ENCODE measurements around the gene TTC5. TPM values are rescaled to one million over a fixed set of nuclear protein-coding genes. Genes with fewer than 3 reads are reported as not detected.

The TTC5 gene
- total RNA-seq, 1 experiment from 2014 or later, result 20.6 TPM

DNA sequence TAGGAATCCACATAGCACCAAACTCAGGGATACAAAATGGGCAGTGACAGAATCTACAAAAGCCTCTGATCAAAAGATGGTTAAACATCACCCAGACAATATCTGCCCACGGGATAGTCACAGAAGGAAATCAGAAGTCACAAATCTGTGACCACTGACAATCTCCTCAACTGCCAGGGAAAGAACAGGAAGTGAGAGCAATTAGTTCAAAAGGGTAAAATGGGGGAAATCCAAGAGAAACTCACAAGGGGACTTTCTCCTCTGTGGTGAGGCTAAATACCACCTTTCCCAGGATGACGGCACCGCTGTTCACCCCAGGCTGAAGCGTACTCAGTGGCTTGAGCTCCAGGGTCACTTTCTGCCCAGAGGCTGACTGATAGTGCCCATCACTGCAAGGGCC lies 10.7 kb downstream of the TTC5 start:
- no peaks in the 10 kb centered on the region for H3K9me3 ChIP-seq (ENCODE audit: control insufficient read depth, low read depth, low read length)
- no peak overlapping the region for H4K8ac ChIP-seq (replicated peaks; ENCODE audit: insufficient read length, low read depth, low read length)
- peaks cover 18 to 54% (median 52%) of the 10 kb centered on the region in 3 experiments for H3K36me3 Mint-ChIP-seq (ENCODE audit: insufficient read depth in 1 of 3, low read depth in 3 of 3)
- H2AFZ ChIP-seq (ENCODE audit: low read length), result no peak overlapping the region
- H3K23ac ChIP-seq (ENCODE audit: insufficient read length, low read depth, low read length), result no peak overlapping the region
- no peak overlapping the region for H2BK12ac ChIP-seq (ENCODE audit: insufficient read length, low read depth, low read length)
- no peak overlapping the region for H3K4me2 ChIP-seq (ENCODE audit: insufficient read depth, insufficient read length, low read length)
- H3K27me3 ChIP-seq (ENCODE audit: insufficient read depth, low read length), result no peaks in the 10 kb centered on the region
- no peak overlapping the region for H3K18ac ChIP-seq (ENCODE audit: insufficient read length, low read depth, low read length)
- no peaks in the 10 kb centered on the region for H3K79me1 ChIP-seq (ENCODE audit: insufficient read depth, low read depth, low read length, poor library complexity, severe bottlenecking)
- WGBS (ENCODE audit: extremely low coverage, insufficient read length, low lambda C conversion rate), result no CpG with 5 or more reads among the region's 4 CpGs
- H3K4ac ChIP-seq (ENCODE audit: low read depth, low read length), result no peak overlapping the region
- no peak overlapping the region for H3K4me3 Mint-ChIP-seq
- no peak overlapping the region for H3T11ph ChIP-seq (ENCODE audit: low read length)
- no peak overlapping the region for H3K27ac ChIP-seq (ENCODE audit: insufficient read length, low read depth, low read length)
- no peak overlapping the region for H3K27ac Mint-ChIP-seq
- H3K9me3 Mint-ChIP-seq, result no peaks in the 10 kb centered on the region
- H3K4me1 Mint-ChIP-seq, result no peaks in the 10 kb centered on the region
- DNase-seq, result no peak
- no peak overlapping the region for H3K9ac ChIP-seq (ENCODE audit: extremely low read depth, insufficient read length, low read length)
- no peaks in the 10 kb centered on the region for H3K4me1 ChIP-seq (ENCODE audit: insufficient read depth, low read length)
- no peak overlapping the region for H3K56ac ChIP-seq (ENCODE audit: insufficient read length, low read depth, low read length)
- no peak overlapping the region for H2BK120ac ChIP-seq (ENCODE audit: low read depth, low read length, poor library complexity, severe bottlenecking)
- H2BK20ac ChIP-seq (ENCODE audit: low read depth, low read length, poor library complexity, severe bottlenecking), result no peak overlapping the region
- no peaks in the 10 kb centered on the region for H3K79me2 ChIP-seq (ENCODE audit: insufficient read depth, low read length)
- TF ChIP-seq CTCF (conservative IDR thresholded peaks at IDR 0.05), result no peak
- no peak overlapping the region for H4K91ac ChIP-seq (ENCODE audit: insufficient read length, low read depth, low read length)
- H4K5ac ChIP-seq (ENCODE audit: insufficient read length, low read depth, low read length), result no peak overlapping the region
- H3K23me2 ChIP-seq (ENCODE audit: insufficient read length, low read depth, low read length, poor library complexity, severe bottlenecking), result no peaks in the 10 kb centered on the region
- H3K27me3 Mint-ChIP-seq (ENCODE audit: low read depth), result no peaks in the 10 kb centered on the region
- no peak overlapping the region for H2AK5ac ChIP-seq (ENCODE audit: insufficient read length, low read length)
- no peaks in the 10 kb centered on the region for H4K20me1 ChIP-seq (ENCODE audit: control insufficient read depth, insufficient read depth, insufficient read length)
- H2BK15ac ChIP-seq (ENCODE audit: low read depth, low read length), result no peak overlapping the region
- H2BK5ac ChIP-seq (ENCODE audit: insufficient read length, low read length), result no peak overlapping the region
- H3K14ac ChIP-seq (ENCODE audit: insufficient read depth, low read length), result no peak overlapping the region

Measured in H9 (cell line).